ENCODE results near the gene C11orf52. TPM values are rescaled to one million over a fixed set of nuclear protein-coding genes. Genes with fewer than 3 reads are reported as not detected.

C11orf52 gene
- total and polyA plus RNA-seq, 2 of the 13 experiments (the other 11 are each of a cell fraction or from before 2014, with no cell fraction given), result 7.4 to 11.0 TPM

DNA sequence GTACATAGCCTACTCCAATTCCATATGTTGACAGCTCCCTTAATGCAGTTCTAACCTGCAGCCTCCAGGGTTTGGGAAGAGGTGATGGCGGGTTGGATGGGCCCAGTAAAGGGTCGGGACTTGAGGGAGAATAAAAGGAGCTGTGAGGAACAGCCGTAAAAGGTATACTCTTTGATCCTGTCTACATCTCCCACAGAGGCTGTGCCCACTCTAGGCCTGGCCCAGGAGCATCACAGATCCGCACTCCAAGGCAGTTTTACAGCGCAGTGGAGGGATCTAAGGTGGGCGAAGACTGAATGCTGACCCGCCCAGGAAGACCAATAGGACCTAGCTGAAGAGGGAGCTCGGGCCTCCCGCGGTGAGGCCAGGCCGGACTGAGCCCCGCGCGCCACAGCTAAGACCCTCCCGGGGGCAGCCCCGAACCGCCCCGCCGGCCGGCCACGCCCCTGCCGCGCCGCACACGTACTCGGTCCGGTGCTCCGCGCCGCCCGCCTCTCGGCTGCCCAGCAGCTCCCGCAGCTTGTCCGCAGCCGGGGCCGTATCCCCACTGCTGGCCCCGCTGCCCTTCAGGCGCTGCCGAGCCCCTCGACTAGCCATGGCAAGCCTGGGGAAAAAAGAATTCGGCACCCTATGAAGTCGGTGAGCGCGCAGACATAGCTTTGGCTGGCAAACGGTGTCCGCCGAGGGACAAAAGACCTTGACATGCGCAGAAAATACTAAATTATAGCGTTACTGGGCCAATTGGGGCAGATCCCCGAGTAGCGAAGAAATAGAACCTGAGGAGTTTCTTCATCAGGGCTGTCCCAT is 47.6 kb upstream of the C11orf52 start, which contains the start of gene ALG9 (continued):
- TF ChIP-seq, protein P1, sequence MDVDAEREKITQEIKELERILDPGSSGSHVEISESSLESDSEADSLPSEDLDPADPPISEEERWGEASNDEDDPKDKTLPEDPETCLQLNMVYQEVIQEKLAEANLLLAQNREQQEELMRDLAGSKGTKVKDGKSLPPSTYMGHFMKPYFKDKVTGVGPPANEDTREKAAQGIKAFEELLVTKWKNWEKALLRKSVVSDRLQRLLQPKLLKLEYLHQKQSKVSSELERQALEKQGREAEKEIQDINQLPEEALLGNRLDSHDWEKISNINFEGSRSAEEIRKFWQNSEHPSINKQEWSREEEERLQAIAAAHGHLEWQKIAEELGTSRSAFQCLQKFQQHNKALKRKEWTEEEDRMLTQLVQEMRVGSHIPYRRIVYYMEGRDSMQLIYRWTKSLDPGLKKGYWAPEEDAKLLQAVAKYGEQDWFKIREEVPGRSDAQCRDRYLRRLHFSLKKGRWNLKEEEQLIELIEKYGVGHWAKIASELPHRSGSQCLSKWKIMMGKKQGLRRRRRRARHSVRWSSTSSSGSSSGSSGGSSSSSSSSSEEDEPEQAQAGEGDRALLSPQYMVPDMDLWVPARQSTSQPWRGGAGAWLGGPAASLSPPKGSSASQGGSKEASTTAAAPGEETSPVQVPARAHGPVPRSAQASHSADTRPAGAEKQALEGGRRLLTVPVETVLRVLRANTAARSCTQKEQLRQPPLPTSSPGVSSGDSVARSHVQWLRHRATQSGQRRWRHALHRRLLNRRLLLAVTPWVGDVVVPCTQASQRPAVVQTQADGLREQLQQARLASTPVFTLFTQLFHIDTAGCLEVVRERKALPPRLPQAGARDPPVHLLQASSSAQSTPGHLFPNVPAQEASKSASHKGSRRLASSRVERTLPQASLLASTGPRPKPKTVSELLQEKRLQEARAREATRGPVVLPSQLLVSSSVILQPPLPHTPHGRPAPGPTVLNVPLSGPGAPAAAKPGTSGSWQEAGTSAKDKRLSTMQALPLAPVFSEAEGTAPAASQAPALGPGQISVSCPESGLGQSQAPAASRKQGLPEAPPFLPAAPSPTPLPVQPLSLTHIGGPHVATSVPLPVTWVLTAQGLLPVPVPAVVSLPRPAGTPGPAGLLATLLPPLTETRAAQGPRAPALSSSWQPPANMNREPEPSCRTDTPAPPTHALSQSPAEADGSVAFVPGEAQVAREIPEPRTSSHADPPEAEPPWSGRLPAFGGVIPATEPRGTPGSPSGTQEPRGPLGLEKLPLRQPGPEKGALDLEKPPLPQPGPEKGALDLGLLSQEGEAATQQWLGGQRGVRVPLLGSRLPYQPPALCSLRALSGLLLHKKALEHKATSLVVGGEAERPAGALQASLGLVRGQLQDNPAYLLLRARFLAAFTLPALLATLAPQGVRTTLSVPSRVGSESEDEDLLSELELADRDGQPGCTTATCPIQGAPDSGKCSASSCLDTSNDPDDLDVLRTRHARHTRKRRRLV (CRISPR knock-in tag; IDR thresholded peaks at IDR 0.05), result 0 out of 2 replicates have a peak, but pooled peaks have one; percentile 53
- TF ChIP-seq ZNF652 (CRISPR knock-in tag; IDR thresholded peaks at IDR 0.05; ENCODE audit: borderline replicate concordance, low read depth) (no peak), CBX1 (IDR thresholded peaks at IDR 0.05; ENCODE audit: low read depth) (no peak), ADNP (CRISPR knock-in tag; IDR thresholded peaks at IDR 0.05) (no peak), SIX4 (CRISPR knock-in tag; IDR thresholded peaks at IDR 0.05) (peak; percentile 49; the same call in 1 of the 2 replicates), SRF (IDR thresholded peaks at IDR 0.05; ENCODE audit: low read depth, low read length) (no peak), WIZ (CRISPR knock-in tag; IDR thresholded peaks at IDR 0.05) (no peak), SNAPC2 (CRISPR knock-in tag; IDR thresholded peaks at IDR 0.05) (peak; percentile 83; the same call in 1 of the 2 replicates), HNRNPH1 (optimal IDR thresholded peaks at IDR 0.05; ENCODE audit: low read depth, low read length) (no peak), ZBTB7B (CRISPR knock-in tag; IDR thresholded peaks at IDR 0.05) (peak; percentile 86), FOXA3 (CRISPR knock-in tag; IDR thresholded peaks at IDR 0.05) (peak; percentile 19; the same call in 1 of the 2 replicates), GFI1 (CRISPR knock-in tag; IDR thresholded peaks at IDR 0.05; ENCODE audit: borderline replicate concordance) (no peak; the same call in 1 of the 2 replicates), HMG20B (CRISPR knock-in tag; conservative IDR thresholded peaks at IDR 0.05) (no peak), ZBTB8A (CRISPR knock-in tag; IDR thresholded peaks at IDR 0.05; ENCODE audit: borderline replicate concordance, low read depth) (no peak), ZNF766 (CRISPR knock-in tag; IDR thresholded peaks at IDR 0.05; ENCODE audit: borderline replicate concordance) (peak; percentile 46; the same call in 1 of the 2 replicates)
- TF ChIP-seq, protein P2, sequence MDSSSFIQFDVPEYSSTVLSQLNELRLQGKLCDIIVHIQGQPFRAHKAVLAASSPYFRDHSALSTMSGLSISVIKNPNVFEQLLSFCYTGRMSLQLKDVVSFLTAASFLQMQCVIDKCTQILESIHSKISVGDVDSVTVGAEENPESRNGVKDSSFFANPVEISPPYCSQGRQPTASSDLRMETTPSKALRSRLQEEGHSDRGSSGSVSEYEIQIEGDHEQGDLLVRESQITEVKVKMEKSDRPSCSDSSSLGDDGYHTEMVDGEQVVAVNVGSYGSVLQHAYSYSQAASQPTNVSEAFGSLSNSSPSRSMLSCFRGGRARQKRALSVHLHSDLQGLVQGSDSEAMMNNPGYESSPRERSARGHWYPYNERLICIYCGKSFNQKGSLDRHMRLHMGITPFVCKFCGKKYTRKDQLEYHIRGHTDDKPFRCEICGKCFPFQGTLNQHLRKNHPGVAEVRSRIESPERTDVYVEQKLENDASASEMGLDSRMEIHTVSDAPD (CRISPR knock-in tag; IDR thresholded peaks at IDR 0.05), result peak; percentile 75; the same call in 1 of the 2 replicates
- TF ChIP-seq, protein P3, sequence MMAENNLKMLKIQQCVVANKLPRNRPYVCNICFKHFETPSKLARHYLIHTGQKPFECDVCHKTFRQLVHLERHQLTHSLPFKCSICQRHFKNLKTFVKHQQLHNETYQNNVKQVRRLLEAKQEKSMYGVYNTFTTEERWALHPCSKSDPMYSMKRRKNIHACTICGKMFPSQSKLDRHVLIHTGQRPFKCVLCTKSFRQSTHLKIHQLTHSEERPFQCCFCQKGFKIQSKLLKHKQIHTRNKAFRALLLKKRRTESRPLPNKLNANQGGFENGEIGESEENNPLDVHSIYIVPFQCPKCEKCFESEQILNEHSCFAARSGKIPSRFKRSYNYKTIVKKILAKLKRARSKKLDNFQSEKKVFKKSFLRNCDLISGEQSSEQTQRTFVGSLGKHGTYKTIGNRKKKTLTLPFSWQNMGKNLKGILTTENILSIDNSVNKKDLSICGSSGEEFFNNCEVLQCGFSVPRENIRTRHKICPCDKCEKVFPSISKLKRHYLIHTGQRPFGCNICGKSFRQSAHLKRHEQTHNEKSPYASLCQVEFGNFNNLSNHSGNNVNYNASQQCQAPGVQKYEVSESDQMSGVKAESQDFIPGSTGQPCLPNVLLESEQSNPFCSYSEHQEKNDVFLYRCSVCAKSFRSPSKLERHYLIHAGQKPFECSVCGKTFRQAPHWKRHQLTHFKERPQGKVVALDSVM (CRISPR knock-in tag; IDR thresholded peaks at IDR 0.05), result peak; percentile 88
- TF ChIP-seq, protein P4, sequence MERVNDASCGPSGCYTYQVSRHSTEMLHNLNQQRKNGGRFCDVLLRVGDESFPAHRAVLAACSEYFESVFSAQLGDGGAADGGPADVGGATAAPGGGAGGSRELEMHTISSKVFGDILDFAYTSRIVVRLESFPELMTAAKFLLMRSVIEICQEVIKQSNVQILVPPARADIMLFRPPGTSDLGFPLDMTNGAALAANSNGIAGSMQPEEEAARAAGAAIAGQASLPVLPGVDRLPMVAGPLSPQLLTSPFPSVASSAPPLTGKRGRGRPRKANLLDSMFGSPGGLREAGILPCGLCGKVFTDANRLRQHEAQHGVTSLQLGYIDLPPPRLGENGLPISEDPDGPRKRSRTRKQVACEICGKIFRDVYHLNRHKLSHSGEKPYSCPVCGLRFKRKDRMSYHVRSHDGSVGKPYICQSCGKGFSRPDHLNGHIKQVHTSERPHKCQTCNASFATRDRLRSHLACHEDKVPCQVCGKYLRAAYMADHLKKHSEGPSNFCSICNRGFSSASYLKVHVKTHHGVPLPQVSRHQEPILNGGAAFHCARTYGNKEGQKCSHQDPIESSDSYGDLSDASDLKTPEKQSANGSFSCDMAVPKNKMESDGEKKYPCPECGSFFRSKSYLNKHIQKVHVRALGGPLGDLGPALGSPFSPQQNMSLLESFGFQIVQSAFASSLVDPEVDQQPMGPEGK (CRISPR knock-in tag; IDR thresholded peaks at IDR 0.05), result no peak
